ENCODE data around the gene ARAF.

DNA sequence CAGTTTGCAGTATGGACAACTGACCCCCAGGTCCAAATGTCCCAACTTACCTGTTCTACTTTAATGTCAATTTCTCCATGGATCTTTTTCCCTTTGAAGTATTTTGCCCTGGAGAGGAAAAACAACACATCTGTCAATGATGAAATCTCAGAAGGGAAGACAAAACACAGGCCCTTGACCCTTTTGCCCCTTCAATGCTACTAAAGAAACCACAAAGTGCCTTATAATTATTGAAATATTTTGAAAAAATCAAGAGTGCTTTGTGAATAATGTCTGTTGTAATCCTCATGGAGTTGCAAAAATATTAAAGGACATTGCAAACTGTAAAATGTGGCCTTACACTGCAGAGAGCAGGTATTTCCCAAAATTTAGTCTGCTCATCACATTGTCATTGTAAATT, 46.1 kb downstream of the ARAF start:
- TF ChIP-seq, protein P1, sequence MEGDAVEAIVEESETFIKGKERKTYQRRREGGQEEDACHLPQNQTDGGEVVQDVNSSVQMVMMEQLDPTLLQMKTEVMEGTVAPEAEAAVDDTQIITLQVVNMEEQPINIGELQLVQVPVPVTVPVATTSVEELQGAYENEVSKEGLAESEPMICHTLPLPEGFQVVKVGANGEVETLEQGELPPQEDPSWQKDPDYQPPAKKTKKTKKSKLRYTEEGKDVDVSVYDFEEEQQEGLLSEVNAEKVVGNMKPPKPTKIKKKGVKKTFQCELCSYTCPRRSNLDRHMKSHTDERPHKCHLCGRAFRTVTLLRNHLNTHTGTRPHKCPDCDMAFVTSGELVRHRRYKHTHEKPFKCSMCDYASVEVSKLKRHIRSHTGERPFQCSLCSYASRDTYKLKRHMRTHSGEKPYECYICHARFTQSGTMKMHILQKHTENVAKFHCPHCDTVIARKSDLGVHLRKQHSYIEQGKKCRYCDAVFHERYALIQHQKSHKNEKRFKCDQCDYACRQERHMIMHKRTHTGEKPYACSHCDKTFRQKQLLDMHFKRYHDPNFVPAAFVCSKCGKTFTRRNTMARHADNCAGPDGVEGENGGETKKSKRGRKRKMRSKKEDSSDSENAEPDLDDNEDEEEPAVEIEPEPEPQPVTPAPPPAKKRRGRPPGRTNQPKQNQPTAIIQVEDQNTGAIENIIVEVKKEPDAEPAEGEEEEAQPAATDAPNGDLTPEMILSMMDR (IDR thresholded peaks at IDR 0.05; ENCODE audit: low read depth, low read length, poor library complexity, severe bottlenecking) = no peak
- no peak for TF ChIP-seq EZH2phosphoT487 (IDR thresholded peaks at IDR 0.05; ENCODE audit: borderline replicate concordance, low read length)

Data from DOHH2 (cell line).